HUDEP-2 (cell line): ENCODE measurements around the gene DENND6A.
"Not testable (repeated sequence)": the region's sequence is repeated elsewhere in the genome, so short reads cannot be mapped to it uniquely, and the experiment has no call there.

Source experiments
- DNase-seq, 76 experiments: peaks; one replicate each; lab custom pipeline; 2025; ENCODE audit not compliant: unreplicated experiment in 76 of 76; lab: John Stamatoyannopoulos, UW

DENND6A gene

GRCh38 chr3:57692396-57693147, at the start of gene DENND6A:
DENND6A (minus strand) TSS chr3:57693077; CDS start chr3:57693018, 59 bp downstream.
- peak in 72 of 76 experiments; percentile 20 to 95 (median 87) for DNase-seq

- no peak for DNase-seq
These were observed 47.1 kb upstream of the DENND6A start for GRCh38 chr3:57740027-57740426.

- no peak for DNase-seq
These were observed 45.5 kb upstream of the DENND6A start for GRCh38 chr3:57738391-57738790.

- DNase-seq = no peak
These were observed 45.0 kb upstream of the DENND6A start for GRCh38 chr3:57737840-57738239.

- no peak for DNase-seq
These were observed 42.5 kb upstream of the DENND6A start for GRCh38 chr3:57735405-57735804.

- DNase-seq = no peak
These were observed 40.9 kb upstream of the DENND6A start for GRCh38 chr3:57733790-57734189.

GRCh38 chr3:57731311-57731710, 38.4 kb upstream of the DENND6A start:
- DNase-seq = no peak

GRCh38 chr3:57730682-57731081, 37.8 kb upstream of the DENND6A start:
- DNase-seq = no peak

- no peak for DNase-seq
These were observed 36.6 kb upstream of the DENND6A start for GRCh38 chr3:57729334-57730045.

- no peak for DNase-seq
These were observed 34.2 kb upstream of the DENND6A start for GRCh38 chr3:57727106-57727505.

GRCh38 chr3:57726397-57726796, 33.5 kb upstream of the DENND6A start:
- DNase-seq = no peak

- DNase-seq = no peak
These were observed 25.2 kb upstream of the DENND6A start for GRCh38 chr3:57718118-57718517.

GRCh38 chr3:57717205-57717868, 24.5 kb upstream of the DENND6A start:
- DNase-seq = no peak

GRCh38 chr3:57715686-57716085, 22.8 kb upstream of the DENND6A start:
- no peak for DNase-seq

- no peak for DNase-seq
These were observed 16.7 kb upstream of the DENND6A start for GRCh38 chr3:57709559-57709958.

GRCh38 chr3:57709031-57709430, 16.2 kb upstream of the DENND6A start:
- DNase-seq = no peak

GRCh38 chr3:57706462-57706861, 13.6 kb upstream of the DENND6A start:
- DNase-seq = no peak

GRCh38 chr3:57705351-57705750, 12.5 kb upstream of the DENND6A start:
- DNase-seq = not testable (repeated sequence)

- DNase-seq = no peak
These were observed 8.9 kb upstream of the DENND6A start for GRCh38 chr3:57701781-57702180.

- no peak for DNase-seq
These were observed 7.9 kb upstream of the DENND6A start for GRCh38 chr3:57700737-57701136.

GRCh38 chr3:57699591-57699990, 6.7 kb upstream of the DENND6A start:
- DNase-seq = no peak
